Epithelial cell of proximal tubule (primary cell): ENCODE measurements around the gene PTGER3. TPM values are rescaled to one million over a fixed set of nuclear protein-coding genes. Genes with fewer than 3 reads are reported as not detected.

ENCODE experiments used
- DNase-seq: peaks from one replicate; pipeline ENCODE4 v3.0.0-alpha.2; 2011; ENCODE audit warnings: low read depth
- H3K4me3 ChIP-seq: 2 replicates; pipeline ENCODE4 v1.5.1; 2011; ENCODE audit warnings: low read depth, mild to moderate bottlenecking, low read length
- CTCF ChIP-seq: conservative IDR thresholded peaks from 2 replicates; pipeline ENCODE4 v1.5.1; 2012; ENCODE audit warnings: low read depth, mild to moderate bottlenecking, low read length
- total RNA-seq: library from RNA; depleted of rRNA; stranded (reverse); fragments of >200 nt; gene quantifications from 2 replicates; pipeline ENCODE4 v1.2.3, GENCODE V29; 2015

PTGER3 gene
- total RNA-seq, result 0.51 and 0.75 TPM in 2 replicates

- peak within 1 kb of the TSS; percentile 50 for H3K4me3 ChIP-seq
- DNase-seq, result no peak
- no peak for TF ChIP-seq CTCF
Measured at GRCh38 chr1:71047635-71048607, at the start of gene PTGER3. Gene PTGER3, minus strand, starts transcription at chr1:71047816. Its CDS starts 239 bp downstream, at chr1:71047577.

DNA sequence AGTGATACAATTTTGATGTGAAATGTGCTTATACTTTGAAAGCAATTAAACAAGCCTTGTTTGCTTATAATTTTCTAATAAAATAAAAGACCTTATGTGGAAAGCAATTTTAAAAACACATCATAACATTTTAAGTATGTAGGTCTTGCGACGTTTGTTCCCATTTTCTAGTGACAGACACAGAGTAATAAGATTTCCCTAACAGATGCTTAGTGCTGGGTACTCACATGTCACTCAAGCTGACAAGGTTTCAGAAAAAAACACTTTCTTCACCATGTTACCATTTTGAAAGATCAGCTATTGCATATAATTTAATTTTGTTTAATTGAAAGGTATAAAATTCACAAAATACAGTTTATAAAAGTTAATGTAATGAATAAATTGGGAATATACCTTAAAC, 47.3 kb upstream of the PTGER3 start:
- no peak overlapping the region for H3K4me3 ChIP-seq
- no peak for TF ChIP-seq CTCF
- no peak for DNase-seq

DNA sequence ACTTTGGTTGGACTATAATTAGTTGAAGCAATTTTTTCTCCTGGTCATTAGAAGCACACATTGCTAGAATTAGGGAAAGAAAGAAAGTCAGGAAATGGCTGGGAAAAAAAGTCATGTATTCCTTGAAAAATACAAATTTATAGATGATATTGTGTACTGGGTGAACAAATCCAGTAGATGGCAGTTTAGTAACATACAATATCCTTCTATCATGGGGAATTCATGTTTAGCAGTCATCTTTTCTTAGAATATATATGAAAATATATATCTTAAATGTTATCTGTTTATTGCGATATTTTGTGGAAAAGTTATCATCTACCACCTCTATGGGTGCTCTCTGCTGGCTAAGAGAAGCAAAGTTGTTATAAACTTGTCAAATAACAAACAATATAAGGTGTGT, 46.3 kb upstream of the PTGER3 start:
- no peak for DNase-seq
- H3K4me3 ChIP-seq, result no peak overlapping the region
- TF ChIP-seq CTCF, result peak; percentile 45

DNA sequence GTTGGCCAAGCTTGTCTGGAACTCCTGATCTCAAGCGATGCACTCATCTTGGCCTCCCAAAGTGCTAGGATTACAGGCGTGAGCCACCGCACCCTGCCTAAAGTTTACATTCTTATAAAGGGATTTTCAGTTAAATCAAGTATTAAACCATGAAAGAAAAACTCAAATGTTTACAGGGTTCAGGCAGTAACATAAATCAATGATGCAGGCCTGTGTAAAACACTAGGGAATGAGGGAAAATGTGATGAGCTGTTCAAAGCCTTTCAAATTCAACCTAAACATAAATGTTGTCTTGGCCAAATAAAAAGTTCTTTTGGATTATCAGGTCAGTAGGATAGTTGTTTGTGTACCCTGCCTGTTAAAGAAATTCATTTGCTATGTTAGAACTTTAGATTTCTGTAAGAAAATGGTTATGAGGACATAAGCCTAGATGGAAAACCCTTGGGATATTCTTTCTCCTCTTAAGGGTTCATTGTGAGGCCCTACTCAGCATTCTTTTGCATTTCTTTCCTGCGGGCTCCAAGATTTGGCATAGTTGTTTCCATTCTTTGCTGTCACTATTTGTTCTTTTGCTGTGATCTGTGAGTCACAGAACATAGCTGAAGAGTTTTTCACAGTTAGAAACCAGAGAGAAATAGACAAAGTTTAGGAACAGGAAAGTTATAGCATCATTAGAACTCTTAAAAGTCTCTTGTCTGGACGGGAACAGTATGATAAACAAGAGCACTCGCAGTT, 42.1 kb upstream of the PTGER3 start:
- no peak overlapping the region for H3K4me3 ChIP-seq

GRCh38 chr1:71088645-71089287, 41.1 kb upstream of the PTGER3 start:
- no peak for TF ChIP-seq CTCF
- H3K4me3 ChIP-seq, result no peak overlapping the region
- DNase-seq, result no peak

More for the DNA sequence above, 42.1 kb upstream of the PTGER3 start:
- TF ChIP-seq CTCF, result no peak
- no peak for DNase-seq

DNA sequence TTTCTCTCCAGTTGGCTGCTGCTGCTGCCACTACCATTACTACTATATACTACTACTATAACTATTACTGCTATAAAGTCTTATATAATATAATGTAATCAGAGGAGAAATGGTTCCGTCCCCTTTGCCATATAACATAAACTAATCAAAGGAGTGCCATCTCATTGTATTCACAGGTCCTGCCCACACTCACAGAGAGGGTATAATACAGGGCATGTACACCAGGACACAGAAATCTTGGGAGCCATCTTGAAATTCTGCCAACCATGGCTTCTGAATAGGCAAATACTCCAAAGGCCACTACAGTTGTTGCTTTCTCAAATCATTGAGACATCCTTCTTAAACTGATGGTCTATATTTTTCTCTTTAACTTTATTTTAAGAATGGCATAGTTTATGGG, 40.1 kb upstream of the PTGER3 start:
- TF ChIP-seq CTCF, result no peak
- H3K4me3 ChIP-seq, result no peak overlapping the region
- DNase-seq, result no peak
